ENCODE data around the gene CPNE5. TPM values are rescaled to one million over a fixed set of nuclear protein-coding genes. Genes with fewer than 3 reads are reported as not detected.
A peak's percentile ranks its signal among the peaks of the same experiment; 100 is the strongest.

Gene CPNE5
- total and polyA plus RNA-seq, 2 donors from 2014 or later, result 3.7 to 7.1 TPM

DNA sequence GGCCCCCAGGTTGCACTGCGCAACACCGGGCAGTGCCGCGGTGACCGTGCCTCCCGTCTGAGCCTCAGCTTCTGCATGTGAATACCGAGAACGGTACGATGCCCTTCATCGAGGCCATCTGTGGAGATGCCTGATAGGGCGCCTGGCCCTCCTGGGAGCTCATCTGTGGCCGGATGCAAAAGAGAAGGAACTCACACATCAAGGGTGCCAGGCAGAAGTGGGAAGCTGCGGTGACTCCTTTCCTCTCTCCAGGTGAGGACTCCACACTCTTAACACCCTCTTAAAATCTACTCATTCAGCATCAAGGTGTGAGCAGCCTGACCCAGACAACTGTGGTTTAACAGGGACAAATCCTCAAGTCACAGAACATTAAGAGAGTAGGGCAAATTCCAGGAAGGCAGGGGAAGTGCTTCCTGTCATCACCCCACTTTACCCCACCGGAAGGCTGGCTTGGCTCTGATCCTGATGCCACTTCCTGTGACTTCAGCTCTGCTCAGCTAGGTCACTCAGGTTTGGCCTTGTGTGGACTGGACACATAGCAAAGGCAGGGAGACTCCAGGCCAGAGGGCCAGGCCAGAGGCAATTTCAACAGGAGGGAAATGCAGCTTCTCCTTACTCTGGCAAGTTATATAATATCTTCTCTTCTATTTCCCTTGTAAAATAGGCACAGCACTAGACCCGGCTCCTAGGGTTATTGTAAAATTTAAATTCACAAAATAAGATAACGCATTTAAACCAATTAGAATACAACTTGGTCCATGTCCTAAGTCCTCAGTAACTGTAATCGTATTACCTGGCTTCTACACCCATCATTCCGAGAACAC is 69.4 kb downstream of the CPNE5 start:
- Histone ChIP-seq H3K9me3 (ENCODE audit: control insufficient read depth in 2 of 3, insufficient read depth in 1 of 3, low read length in 3 of 3) (no peaks in the 10 kb centered on the region), H3K27me3 (ENCODE audit: control insufficient read depth, insufficient read depth, low read length) (no peaks in the 10 kb centered on the region), H3K9ac (ENCODE audit: low read length in 3 of 3) (peak overlapping the region in 1 of 3 donors; percentile 11), H3K4me1 (ENCODE audit: control insufficient read depth in 2 of 3, insufficient read depth in 2 of 3, low read depth in 1 of 3, low read length in 3 of 3) (peaks cover 0 to 8% (median 5%) of the 10 kb centered on the region in 3 donors), H3K4me3 (ENCODE audit: low read length in 3 of 3) (no peak overlapping the region), H3K27ac (ENCODE audit: low read depth in 2 of 2, low read length in 2 of 2) (no peak overlapping the region), H3K36me3 (ENCODE audit: control insufficient read depth in 2 of 3, insufficient read depth in 3 of 3, low read length in 3 of 3) (no peaks in the 10 kb centered on the region)
- intact Hi-C loops (cut with DNase I), result no loop called here
- DNase-seq, result no peak
- TF ChIP-seq CTCF (IDR thresholded peaks at IDR 0.05; ENCODE audit: borderline replicate concordance, extremely low read depth, insufficient read depth), result no peak
- FAIRE-seq, result no peak

GRCh38 chr6:36769183-36769675 is 70.0 kb downstream of the CPNE5 start:
- no peak for FAIRE-seq
- no peak overlapping the region for H3K9ac ChIP-seq (ENCODE audit: low read length in 3 of 3)
- H3K27ac ChIP-seq (ENCODE audit: low read depth in 2 of 2, low read length in 2 of 2), result no peak overlapping the region
- H3K4me3 ChIP-seq (ENCODE audit: low read length in 3 of 3), result no peak overlapping the region
- no peak for TF ChIP-seq CTCF (IDR thresholded peaks at IDR 0.05; ENCODE audit: borderline replicate concordance, extremely low read depth, insufficient read depth)
- H3K9me3 ChIP-seq (ENCODE audit: control insufficient read depth in 2 of 3, insufficient read depth in 1 of 3, low read length in 3 of 3), result no peaks in the 10 kb centered on the region
- H3K4me1 ChIP-seq (ENCODE audit: control insufficient read depth in 2 of 3, insufficient read depth in 2 of 3, low read depth in 1 of 3, low read length in 3 of 3), result peaks cover 0 to 8% (median 5%) of the 10 kb centered on the region in 3 donors
- H3K27me3 ChIP-seq (ENCODE audit: control insufficient read depth, insufficient read depth, low read length), result no peaks in the 10 kb centered on the region
- no peaks in the 10 kb centered on the region for H3K36me3 ChIP-seq (ENCODE audit: control insufficient read depth in 2 of 3, insufficient read depth in 3 of 3, low read length in 3 of 3)
- no peak for DNase-seq
- intact Hi-C loops (cut with DNase I), result no loop called here

GRCh38 chr6:36766399-36766945 is 72.8 kb downstream of the CPNE5 start:
- H3K36me3 ChIP-seq (ENCODE audit: control insufficient read depth in 2 of 3, insufficient read depth in 3 of 3, low read length in 3 of 3), result no peaks in the 10 kb centered on the region
- H3K4me3 ChIP-seq (ENCODE audit: low read length in 3 of 3), result no peak overlapping the region
- intact Hi-C loops (cut with DNase I), result no loop called here
- FAIRE-seq, result no peak
- no peak for DNase-seq
- H3K27me3 ChIP-seq (ENCODE audit: control insufficient read depth, insufficient read depth, low read length), result no peaks in the 10 kb centered on the region
- no peaks in the 10 kb centered on the region for H3K9me3 ChIP-seq (ENCODE audit: control insufficient read depth in 2 of 3, insufficient read depth in 1 of 3, low read length in 3 of 3)
- no peak for TF ChIP-seq CTCF (IDR thresholded peaks at IDR 0.05; ENCODE audit: borderline replicate concordance, extremely low read depth, insufficient read depth)
- peaks cover 0 to 8% (median 5%) of the 10 kb centered on the region in 3 donors for H3K4me1 ChIP-seq (ENCODE audit: control insufficient read depth in 2 of 3, insufficient read depth in 2 of 3, low read depth in 1 of 3, low read length in 3 of 3)
- H3K9ac ChIP-seq (ENCODE audit: low read length in 3 of 3), result no peak overlapping the region
- no peak overlapping the region for H3K27ac ChIP-seq (ENCODE audit: low read depth in 2 of 2, low read length in 2 of 2)

Measured in kidney (tissue), 14 donors.